ENCODE results near the gene LBP.

Gene LBP

GRCh38 chr20:38299963-38300362 is 46.3 kb upstream of the LBP start:
- no peaks in the 10 kb centered on the region for H3F3A ChIP-seq (ENCODE audit: insufficient read depth)
- no peak overlapping the region for H3K4me3 ChIP-seq (ENCODE audit: insufficient read depth, low read length, poor library complexity, severe bottlenecking)
- no peaks in the 10 kb centered on the region for H4K20me1 ChIP-seq (ENCODE audit: low read depth, low read length)
- no peak overlapping the region for H3K27ac ChIP-seq (ENCODE audit: low read depth, low read length)
- no peaks in the 10 kb centered on the region for H3K9me2 ChIP-seq (replicated peaks; ENCODE audit: insufficient read depth, low read length)
- H3K4me2 ChIP-seq (ENCODE audit: low read depth, low read length, poor library complexity, severe bottlenecking), result no peak overlapping the region
- no peaks in the 10 kb centered on the region for H3K79me2 ChIP-seq (ENCODE audit: insufficient read depth, low read length)
- no peak overlapping the region for H2AFZ ChIP-seq (ENCODE audit: low read depth, low read length, severe bottlenecking)
- H3K36me3 ChIP-seq (ENCODE audit: low read length), result no peaks in the 10 kb centered on the region
- H3K9ac ChIP-seq (ENCODE audit: low read length), result no peak overlapping the region
- H3K27me3 ChIP-seq (ENCODE audit: low read length), result no peaks in the 10 kb centered on the region
- H3K9me3 ChIP-seq (ENCODE audit: insufficient read depth, low read length), result no peaks in the 10 kb centered on the region
- no peak for TF ChIP-seq CTCF (IDR thresholded peaks at IDR 0.05; ENCODE audit: insufficient read depth, low read length, poor library complexity, severe bottlenecking)
- TF ChIP-seq EZH2phosphoT487 (conservative IDR thresholded peaks at IDR 0.05; ENCODE audit: low read length), result no peak

- no peak for TF ChIP-seq EZH2phosphoT487 (conservative IDR thresholded peaks at IDR 0.05; ENCODE audit: low read length)
- no peak for TF ChIP-seq CTCF (IDR thresholded peaks at IDR 0.05; ENCODE audit: insufficient read depth, low read length, poor library complexity, severe bottlenecking)
- H3K79me2 ChIP-seq (ENCODE audit: insufficient read depth, low read length), result no peaks in the 10 kb centered on the region
- no peaks in the 10 kb centered on the region for H3K27me3 ChIP-seq (ENCODE audit: low read length)
- H3K9me3 ChIP-seq (ENCODE audit: insufficient read depth, low read length), result no peaks in the 10 kb centered on the region
- no peak overlapping the region for H3K4me2 ChIP-seq (ENCODE audit: low read depth, low read length, poor library complexity, severe bottlenecking)
- no peaks in the 10 kb centered on the region for H4K20me1 ChIP-seq (ENCODE audit: low read depth, low read length)
- H3F3A ChIP-seq (ENCODE audit: insufficient read depth), result no peaks in the 10 kb centered on the region
- H3K4me3 ChIP-seq (ENCODE audit: insufficient read depth, low read length, poor library complexity, severe bottlenecking), result no peak overlapping the region
- H3K36me3 ChIP-seq (ENCODE audit: low read length), result no peaks in the 10 kb centered on the region
- H3K27ac ChIP-seq (ENCODE audit: low read depth, low read length), result no peak overlapping the region
- H3K9me2 ChIP-seq (replicated peaks; ENCODE audit: insufficient read depth, low read length), result no peaks in the 10 kb centered on the region
- no peak overlapping the region for H2AFZ ChIP-seq (ENCODE audit: low read depth, low read length, severe bottlenecking)
- no peak overlapping the region for H3K9ac ChIP-seq (ENCODE audit: low read length)
These were observed 45.8 kb upstream of the LBP start for GRCh38 chr20:38300438-38300837.

- H3K9ac ChIP-seq (ENCODE audit: low read length), result no peak overlapping the region
- no peaks in the 10 kb centered on the region for H4K20me1 ChIP-seq (ENCODE audit: low read depth, low read length)
- no peak overlapping the region for H2AFZ ChIP-seq (ENCODE audit: low read depth, low read length, severe bottlenecking)
- H3K27me3 ChIP-seq (ENCODE audit: low read length), result no peaks in the 10 kb centered on the region
- H3K4me3 ChIP-seq (ENCODE audit: insufficient read depth, low read length, poor library complexity, severe bottlenecking), result no peak overlapping the region
- no peak for TF ChIP-seq CTCF (IDR thresholded peaks at IDR 0.05; ENCODE audit: insufficient read depth, low read length, poor library complexity, severe bottlenecking)
- TF ChIP-seq EZH2phosphoT487 (conservative IDR thresholded peaks at IDR 0.05; ENCODE audit: low read length), result no peak
- no peaks in the 10 kb centered on the region for H3F3A ChIP-seq (ENCODE audit: insufficient read depth)
- H3K27ac ChIP-seq (ENCODE audit: low read depth, low read length), result no peak overlapping the region
- H3K4me2 ChIP-seq (ENCODE audit: low read depth, low read length, poor library complexity, severe bottlenecking), result no peak overlapping the region
- no peaks in the 10 kb centered on the region for H3K9me3 ChIP-seq (ENCODE audit: insufficient read depth, low read length)
- no peaks in the 10 kb centered on the region for H3K9me2 ChIP-seq (replicated peaks; ENCODE audit: insufficient read depth, low read length)
- H3K79me2 ChIP-seq (ENCODE audit: insufficient read depth, low read length), result no peaks in the 10 kb centered on the region
- H3K36me3 ChIP-seq (ENCODE audit: low read length), result no peaks in the 10 kb centered on the region
These were observed 45.0 kb upstream of the LBP start for GRCh38 chr20:38301309-38301708.

- H3K4me2 ChIP-seq (ENCODE audit: low read depth, low read length, poor library complexity, severe bottlenecking), result no peak overlapping the region
- H3K79me2 ChIP-seq (ENCODE audit: insufficient read depth, low read length), result no peaks in the 10 kb centered on the region
- H3F3A ChIP-seq (ENCODE audit: insufficient read depth), result no peaks in the 10 kb centered on the region
- no peak overlapping the region for H3K4me3 ChIP-seq (ENCODE audit: insufficient read depth, low read length, poor library complexity, severe bottlenecking)
- TF ChIP-seq CTCF (IDR thresholded peaks at IDR 0.05; ENCODE audit: insufficient read depth, low read length, poor library complexity, severe bottlenecking) (no peak), EZH2phosphoT487 (conservative IDR thresholded peaks at IDR 0.05; ENCODE audit: low read length) (no peak)
- no peak overlapping the region for H3K27ac ChIP-seq (ENCODE audit: low read depth, low read length)
- H3K9me3 ChIP-seq (ENCODE audit: insufficient read depth, low read length), result no peaks in the 10 kb centered on the region
- H3K27me3 ChIP-seq (ENCODE audit: low read length), result no peaks in the 10 kb centered on the region
- no peaks in the 10 kb centered on the region for H3K36me3 ChIP-seq (ENCODE audit: low read length)
- H2AFZ ChIP-seq (ENCODE audit: low read depth, low read length, severe bottlenecking), result no peak overlapping the region
- H4K20me1 ChIP-seq (ENCODE audit: low read depth, low read length), result no peaks in the 10 kb centered on the region
- H3K9ac ChIP-seq (ENCODE audit: low read length), result no peak overlapping the region
- H3K9me2 ChIP-seq (replicated peaks; ENCODE audit: insufficient read depth, low read length), result no peaks in the 10 kb centered on the region
These were observed 43.5 kb upstream of the LBP start for GRCh38 chr20:38302786-38303185.
